ENCODE measurements around the gene PI4KA. TPM values are rescaled to one million over a fixed set of nuclear protein-coding genes. Genes with fewer than 3 reads are reported as not detected.

The PI4KA gene
- total RNA-seq, 2 donors from 2014 or later: 85.4 to 112 TPM

DNA sequence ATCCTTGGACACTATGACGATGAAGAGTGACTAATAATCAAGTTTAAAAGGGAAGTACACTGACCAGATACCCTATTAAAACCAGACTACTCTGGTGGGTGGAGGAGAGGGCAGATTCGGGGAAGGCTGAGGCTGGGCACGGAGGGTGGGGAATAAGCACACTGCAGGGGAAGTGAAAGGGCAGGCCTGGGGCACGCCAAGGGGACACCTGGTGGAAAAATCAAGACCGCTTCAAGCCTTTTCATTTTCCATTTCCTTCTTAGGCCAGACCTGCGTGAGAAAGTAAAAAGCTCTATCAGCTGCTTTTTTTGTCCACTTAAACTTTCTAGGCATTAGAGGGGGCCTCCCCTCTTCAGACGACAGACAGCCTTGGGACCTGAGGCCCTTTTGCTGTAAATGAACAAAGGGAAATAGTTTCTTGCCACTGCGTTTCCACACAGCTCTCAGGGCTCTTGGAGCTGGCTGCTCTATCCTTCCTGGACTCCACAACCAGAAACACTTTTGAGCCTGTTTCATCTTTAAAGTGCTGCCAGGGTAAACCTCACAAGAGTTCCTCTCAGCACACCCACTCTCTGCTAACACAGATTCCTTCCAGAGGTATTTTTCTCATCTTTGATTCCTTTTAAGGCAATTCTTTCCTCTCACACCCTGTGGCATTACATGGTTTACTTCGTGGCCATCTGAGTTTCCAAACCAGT lies 109.7 kb downstream of the PI4KA start:
- TF ChIP-seq, protein P1, sequence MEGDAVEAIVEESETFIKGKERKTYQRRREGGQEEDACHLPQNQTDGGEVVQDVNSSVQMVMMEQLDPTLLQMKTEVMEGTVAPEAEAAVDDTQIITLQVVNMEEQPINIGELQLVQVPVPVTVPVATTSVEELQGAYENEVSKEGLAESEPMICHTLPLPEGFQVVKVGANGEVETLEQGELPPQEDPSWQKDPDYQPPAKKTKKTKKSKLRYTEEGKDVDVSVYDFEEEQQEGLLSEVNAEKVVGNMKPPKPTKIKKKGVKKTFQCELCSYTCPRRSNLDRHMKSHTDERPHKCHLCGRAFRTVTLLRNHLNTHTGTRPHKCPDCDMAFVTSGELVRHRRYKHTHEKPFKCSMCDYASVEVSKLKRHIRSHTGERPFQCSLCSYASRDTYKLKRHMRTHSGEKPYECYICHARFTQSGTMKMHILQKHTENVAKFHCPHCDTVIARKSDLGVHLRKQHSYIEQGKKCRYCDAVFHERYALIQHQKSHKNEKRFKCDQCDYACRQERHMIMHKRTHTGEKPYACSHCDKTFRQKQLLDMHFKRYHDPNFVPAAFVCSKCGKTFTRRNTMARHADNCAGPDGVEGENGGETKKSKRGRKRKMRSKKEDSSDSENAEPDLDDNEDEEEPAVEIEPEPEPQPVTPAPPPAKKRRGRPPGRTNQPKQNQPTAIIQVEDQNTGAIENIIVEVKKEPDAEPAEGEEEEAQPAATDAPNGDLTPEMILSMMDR (IDR thresholded peaks at IDR 0.05): no peak
- Histone ChIP-seq H3K4me1 (ENCODE audit: control insufficient read depth in 1 of 2, low read depth in 2 of 2) (peaks cover 0 to 35% of the 10 kb centered on the region in 2 donors), H3K4me3 (no peak overlapping the region), H3K27ac (peak overlapping the region; percentile 4 to 67), H3K36me3 (peaks cover 34% of the 10 kb centered on the region), H3K27me3 (replicated peaks; ENCODE audit: insufficient read depth) (no peaks in the 10 kb centered on the region), H3K9me3 (no peaks in the 10 kb centered on the region)
- no peak for ATAC-seq (ENCODE audit: insufficient number of reproducible peaks, low FRiP score, low read depth)
- no peak for DNase-seq (ENCODE audit: low spot score)

DNA sequence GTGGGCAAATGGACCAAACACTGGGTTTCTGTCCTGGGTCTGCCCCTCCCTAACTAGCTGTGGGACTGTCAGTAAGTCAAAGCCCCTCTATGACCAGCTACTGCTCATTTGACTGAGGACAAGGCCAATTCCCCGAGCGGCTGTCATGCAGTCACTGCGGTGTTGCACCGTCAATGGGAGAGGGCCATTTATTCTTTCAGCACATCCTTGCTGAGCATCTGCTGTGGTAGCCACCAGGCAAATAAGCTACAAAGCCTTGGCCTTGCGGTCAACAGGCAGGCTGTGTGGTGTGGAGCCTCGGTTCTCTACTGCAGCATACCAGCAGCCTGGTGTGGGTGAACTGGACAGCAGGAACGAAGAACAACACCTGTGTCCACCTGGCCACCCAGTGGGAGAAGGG lies 110.5 kb downstream of the PI4KA start:
- DNase-seq (ENCODE audit: low spot score) (no peak), ATAC-seq (ENCODE audit: insufficient number of reproducible peaks, low FRiP score, low read depth) (no peak)
- Histone ChIP-seq H3K36me3 (peaks cover 32% of the 10 kb centered on the region), H3K4me3 (no peak overlapping the region), H3K27me3 (replicated peaks; ENCODE audit: insufficient read depth) (no peaks in the 10 kb centered on the region), H3K9me3 (no peaks in the 10 kb centered on the region), H3K4me1 (ENCODE audit: control insufficient read depth in 1 of 2, low read depth in 2 of 2) (peaks cover 0 to 35% of the 10 kb centered on the region in 2 donors), H3K27ac (peak overlapping the region in 1 of 2 donors; percentile 4)
- TF ChIP-seq, protein P1 (IDR thresholded peaks at IDR 0.05): no peak

DNA sequence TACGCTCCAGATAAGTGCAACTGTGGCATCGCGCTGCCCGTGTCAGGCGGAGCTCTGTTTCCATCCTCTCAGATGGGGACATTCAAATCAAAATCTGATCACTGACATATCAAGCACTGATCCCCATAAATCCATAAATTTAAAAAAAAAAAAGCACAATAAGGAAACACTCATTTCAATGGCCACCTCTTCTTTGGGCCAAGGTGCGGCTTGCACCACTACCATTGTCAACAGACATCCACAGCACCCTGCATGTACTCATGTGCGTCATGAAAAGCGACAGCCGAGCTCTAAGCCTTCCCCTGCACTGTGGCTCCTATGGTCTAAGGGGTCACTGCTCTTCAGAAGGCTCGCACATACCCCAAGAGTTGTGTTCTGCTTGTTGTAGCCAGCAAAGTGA lies 111.4 kb downstream of the PI4KA start:
- Histone ChIP-seq H3K27me3 (replicated peaks; ENCODE audit: insufficient read depth) (no peaks in the 10 kb centered on the region), H3K36me3 (peaks cover 34% of the 10 kb centered on the region), H3K9me3 (no peaks in the 10 kb centered on the region), H3K4me1 (ENCODE audit: control insufficient read depth in 1 of 2, low read depth in 2 of 2) (peaks cover 0 to 35% of the 10 kb centered on the region in 2 donors), H3K27ac (no peak overlapping the region), H3K4me3 (no peak overlapping the region)
- TF ChIP-seq, protein P1 (IDR thresholded peaks at IDR 0.05): no peak
- DNase-seq (ENCODE audit: low spot score): no peak
- no peak for ATAC-seq (ENCODE audit: insufficient number of reproducible peaks, low FRiP score, low read depth)

DNA sequence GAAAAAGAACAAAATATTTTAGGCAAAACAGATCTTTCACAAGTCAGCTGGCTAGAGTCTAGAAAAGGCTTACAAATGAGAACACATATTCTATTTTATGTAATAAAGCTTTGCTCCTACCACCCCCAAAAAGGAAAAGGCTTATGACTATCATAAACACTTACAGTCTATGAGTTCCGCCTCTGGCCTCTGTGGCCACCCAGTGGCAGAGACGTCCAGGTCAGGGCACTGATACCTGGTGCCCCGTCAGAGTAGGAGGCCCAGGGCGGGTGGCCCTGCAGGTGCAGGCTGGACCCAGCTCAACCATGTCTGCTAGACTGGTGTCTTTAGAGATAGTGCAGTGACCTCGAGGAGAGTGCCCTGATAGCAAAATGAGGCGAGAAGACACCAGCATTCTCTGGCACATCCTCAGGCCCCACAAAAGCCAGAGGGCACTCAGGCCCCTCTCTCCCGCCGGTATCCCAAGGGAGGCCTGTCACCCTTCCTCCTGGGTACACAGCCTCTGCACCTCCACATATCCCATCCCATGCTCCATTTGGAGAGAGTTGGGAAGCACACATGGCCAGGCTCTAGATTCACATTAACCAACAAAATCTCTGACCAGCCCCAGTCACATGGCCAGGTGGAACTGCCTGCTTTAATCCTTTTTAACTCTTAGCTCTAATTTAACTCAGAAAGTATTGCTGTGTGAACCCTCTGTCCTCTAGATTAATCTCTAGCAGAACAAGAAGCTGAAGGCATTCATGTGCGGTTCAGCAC lies 112.0 kb downstream of the PI4KA start:
- peaks cover 33% of the 10 kb centered on the region for H3K36me3 ChIP-seq
- DNase-seq (ENCODE audit: low spot score): no peak
- no peak overlapping the region for H3K4me3 ChIP-seq
- no peak overlapping the region for H3K27ac ChIP-seq
- no peaks in the 10 kb centered on the region for H3K27me3 ChIP-seq (replicated peaks; ENCODE audit: insufficient read depth)
- H3K4me1 ChIP-seq (ENCODE audit: control insufficient read depth in 1 of 2, low read depth in 2 of 2): peaks cover 0 to 33% of the 10 kb centered on the region in 2 donors
- TF ChIP-seq, protein P1 (IDR thresholded peaks at IDR 0.05): no peak
- ATAC-seq (ENCODE audit: insufficient number of reproducible peaks, low FRiP score, low read depth): no peak
- H3K9me3 ChIP-seq: no peaks in the 10 kb centered on the region

DNA sequence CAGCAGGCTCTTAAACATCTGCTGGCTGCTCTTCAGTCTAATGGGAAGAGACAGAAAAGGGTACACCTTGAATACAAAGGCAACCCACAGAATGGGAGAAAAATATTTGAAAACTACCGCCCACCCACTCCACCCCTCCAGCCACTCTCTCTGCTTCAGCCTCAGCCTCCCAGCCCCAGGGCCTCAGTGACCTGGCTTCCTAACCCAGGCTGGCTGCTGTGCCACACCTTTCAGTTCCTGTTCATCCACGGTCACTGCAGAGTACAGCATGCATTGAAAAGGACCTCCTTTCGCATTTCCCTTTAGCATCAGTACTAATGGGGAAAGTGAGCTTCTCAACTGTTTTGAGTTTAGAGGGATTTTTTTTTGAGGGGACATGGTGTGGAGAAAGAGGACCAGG lies 113.5 kb downstream of the PI4KA start:
- H3K36me3 ChIP-seq: peaks cover 40% of the 10 kb centered on the region
- DNase-seq (ENCODE audit: low spot score): no peak

More for the DNA sequence above, 113.5 kb downstream of the PI4KA start:
- Histone ChIP-seq H3K27ac (no peak overlapping the region), H3K9me3 (no peaks in the 10 kb centered on the region), H3K4me3 (no peak overlapping the region), H3K4me1 (ENCODE audit: control insufficient read depth in 1 of 2, low read depth in 2 of 2) (peaks cover 0 to 18% of the 10 kb centered on the region in 2 donors), H3K27me3 (replicated peaks; ENCODE audit: insufficient read depth) (no peaks in the 10 kb centered on the region)
- TF ChIP-seq, protein P1 (IDR thresholded peaks at IDR 0.05): no peak
- no peak for ATAC-seq (ENCODE audit: insufficient number of reproducible peaks, low FRiP score, low read depth)
